IPS-18c (cell line): ENCODE measurements around the gene TMC8.
"Not testable (repeated sequence)": the region's sequence is repeated elsewhere in the genome, so short reads cannot be mapped to it uniquely, and the experiment has no call there.

Experiments used
- H3K4me3 ChIP-seq: 2 replicates; pipeline ENCODE4 v1.7.0; 2013; ENCODE audit warnings: low read depth, mild to moderate bottlenecking, low read length, moderate library complexity; ENCODE audit not compliant: insufficient read depth
- H3K9me3 ChIP-seq: one replicate; pipeline ENCODE4 v1.6.1; 2013; ENCODE audit warnings: mild to moderate bottlenecking, low read length, moderate library complexity; ENCODE audit not compliant: control insufficient read depth, insufficient read depth

The TMC8 gene

GRCh38 chr17:78107457-78107856 lies 23.1 kb upstream of the TMC8 start:
- Histone ChIP-seq H3K4me3 (no peak overlapping the region), H3K9me3 (no peaks in the 10 kb centered on the region)

GRCh38 chr17:78107976-78108725 lies 22.4 kb upstream of the TMC8 start:
- Histone ChIP-seq H3K9me3 (no peaks in the 10 kb centered on the region), H3K4me3 (no peak overlapping the region)

- Histone ChIP-seq H3K9me3 (no peaks in the 10 kb centered on the region), H3K4me3 (no peak overlapping the region)
Observed at GRCh38 chr17:78108726-78109488, 21.7 kb upstream of the TMC8 start.

GRCh38 chr17:78109489-78109761 lies 21.1 kb upstream of the TMC8 start:
- H3K9me3 ChIP-seq = no peaks in the 10 kb centered on the region
- H3K4me3 ChIP-seq = no peak overlapping the region

GRCh38 chr17:78110363-78111015 lies 20.1 kb upstream of the TMC8 start:
- Histone ChIP-seq H3K9me3 (no peaks in the 10 kb centered on the region), H3K4me3 (no peak overlapping the region)

GRCh38 chr17:78111016-78111726 lies 19.4 kb upstream of the TMC8 start:
- Histone ChIP-seq H3K4me3 (no peak overlapping the region), H3K9me3 (no peaks in the 10 kb centered on the region)

GRCh38 chr17:78111727-78112517 lies 18.6 kb upstream of the TMC8 start:
- H3K4me3 ChIP-seq = no peak overlapping the region
- no peaks in the 10 kb centered on the region for H3K9me3 ChIP-seq

- H3K9me3 ChIP-seq = no peaks in the 10 kb centered on the region
- H3K4me3 ChIP-seq = no peak overlapping the region
Observed at GRCh38 chr17:78112518-78113471, 17.8 kb upstream of the TMC8 start.

GRCh38 chr17:78113804-78114785 lies 16.5 kb upstream of the TMC8 start:
- no peak overlapping the region for H3K4me3 ChIP-seq
- no peaks in the 10 kb centered on the region for H3K9me3 ChIP-seq

- H3K9me3 ChIP-seq = no peaks in the 10 kb centered on the region
- H3K4me3 ChIP-seq = no peak overlapping the region
Observed at GRCh38 chr17:78114831-78115723, 15.5 kb upstream of the TMC8 start.

- H3K4me3 ChIP-seq, H3K9me3 ChIP-seq: not testable (repeated sequence)
Observed at GRCh38 chr17:78115803-78116202, 14.8 kb upstream of the TMC8 start.

GRCh38 chr17:78116411-78116810 lies 14.2 kb upstream of the TMC8 start:
- H3K9me3 ChIP-seq = no peaks in the 10 kb centered on the region
- H3K4me3 ChIP-seq = no peak overlapping the region

- no peak overlapping the region for H3K4me3 ChIP-seq
- H3K9me3 ChIP-seq = no peaks in the 10 kb centered on the region
Observed at GRCh38 chr17:78117027-78117981, 13.3 kb upstream of the TMC8 start.
